Adrenal gland (tissue), 5 donors: ENCODE data around the gene SFT2D3.

Source experiments
- POLR2A ChIP-seq, 2 donors: fragments of 450-650 bp; IDR thresholded peaks; one replicate each; pipeline ENCODE4 v1.6.1; 2017; ENCODE audit warnings: antibody characterized with exemption in 2 of 2, mild to moderate bottlenecking in 2 of 2, moderate library complexity in 1 of 2
- TF ChIP-seq, protein P1 (sequence below), 6 experiments: fragments of 450-650 bp in 4 of 6; fragments of 200-600 bp in 2 of 6; sonication (generic) in 1 of 6; IDR thresholded peaks; 1 replicate in 5 of 6; 2 replicates in 1 of 6; pipeline versions ENCODE4 v1.5.1 to v1.8.0; 2016 to 2021; ENCODE audit warnings: antibody characterized with exemption in 6 of 6, mild to moderate bottlenecking in 2 of 6, moderate library complexity in 1 of 6
- donor health status: DM: no; HTN: no; CAD: no.

DNA sequence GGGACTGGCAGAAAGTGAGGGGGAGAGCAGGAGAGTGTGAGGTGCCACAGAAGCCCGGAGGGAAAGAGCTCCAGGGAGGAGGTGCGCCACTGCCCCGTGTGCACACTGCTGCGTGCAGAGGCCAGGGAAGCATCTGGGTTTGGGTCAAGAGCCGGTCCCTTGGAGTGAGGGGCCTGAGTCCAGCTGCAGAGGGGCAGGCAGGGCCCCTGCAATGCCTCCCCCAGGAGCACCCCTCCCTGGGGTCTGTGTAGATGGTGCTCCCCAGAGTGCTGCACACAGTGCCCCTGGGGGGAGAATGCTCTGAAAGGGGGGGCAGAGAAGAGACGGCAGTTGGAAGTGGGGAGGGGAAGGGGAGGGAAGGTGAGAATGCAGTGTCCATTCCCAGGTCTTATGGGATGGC is 22.3 kb upstream of the SFT2D3 start:
- TF ChIP-seq, protein P1, sequence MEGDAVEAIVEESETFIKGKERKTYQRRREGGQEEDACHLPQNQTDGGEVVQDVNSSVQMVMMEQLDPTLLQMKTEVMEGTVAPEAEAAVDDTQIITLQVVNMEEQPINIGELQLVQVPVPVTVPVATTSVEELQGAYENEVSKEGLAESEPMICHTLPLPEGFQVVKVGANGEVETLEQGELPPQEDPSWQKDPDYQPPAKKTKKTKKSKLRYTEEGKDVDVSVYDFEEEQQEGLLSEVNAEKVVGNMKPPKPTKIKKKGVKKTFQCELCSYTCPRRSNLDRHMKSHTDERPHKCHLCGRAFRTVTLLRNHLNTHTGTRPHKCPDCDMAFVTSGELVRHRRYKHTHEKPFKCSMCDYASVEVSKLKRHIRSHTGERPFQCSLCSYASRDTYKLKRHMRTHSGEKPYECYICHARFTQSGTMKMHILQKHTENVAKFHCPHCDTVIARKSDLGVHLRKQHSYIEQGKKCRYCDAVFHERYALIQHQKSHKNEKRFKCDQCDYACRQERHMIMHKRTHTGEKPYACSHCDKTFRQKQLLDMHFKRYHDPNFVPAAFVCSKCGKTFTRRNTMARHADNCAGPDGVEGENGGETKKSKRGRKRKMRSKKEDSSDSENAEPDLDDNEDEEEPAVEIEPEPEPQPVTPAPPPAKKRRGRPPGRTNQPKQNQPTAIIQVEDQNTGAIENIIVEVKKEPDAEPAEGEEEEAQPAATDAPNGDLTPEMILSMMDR (IDR thresholded peaks at IDR 0.05): no peak
- TF ChIP-seq POLR2A (IDR thresholded peaks at IDR 0.05): no peak
